Stimulated activated CD8-positive, alpha-beta memory T cell treated with anti-CD3 and anti-CD28 coated beads, Interleukin-4, amount 100 ng/mL, for 4 hours (primary cell): ENCODE data around the gene PRSS8.

ENCODE experiments used
- DNase-seq, 2 donors: peaks; one replicate each; pipeline ENCODE4 v3.0.0-alpha.2; 2020; ENCODE audit warnings: low read depth in 2 of 2, low spot score in 1 of 2

The PRSS8 gene

DNA sequence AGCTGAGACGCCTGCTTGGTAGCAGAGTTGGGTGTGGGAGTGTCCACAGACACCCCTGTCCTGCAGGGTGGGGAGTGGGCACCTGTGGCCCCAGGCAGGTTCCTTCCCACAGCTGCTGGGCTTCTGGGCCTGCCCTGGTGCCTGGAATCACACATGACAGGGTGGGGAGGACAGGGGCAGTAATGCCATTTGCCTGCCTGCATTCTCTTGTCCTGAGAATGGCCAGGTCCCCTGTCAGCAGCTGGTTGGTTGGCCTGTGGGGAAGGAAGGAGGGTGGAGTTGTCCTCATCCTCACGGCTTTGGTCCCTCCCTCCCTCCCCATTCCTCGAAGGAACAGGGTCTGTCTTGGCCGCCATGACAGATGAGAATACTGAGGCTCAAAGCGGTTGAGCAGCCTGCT is 52.0 kb downstream of the PRSS8 start:
- DNase-seq = no peak

DNA sequence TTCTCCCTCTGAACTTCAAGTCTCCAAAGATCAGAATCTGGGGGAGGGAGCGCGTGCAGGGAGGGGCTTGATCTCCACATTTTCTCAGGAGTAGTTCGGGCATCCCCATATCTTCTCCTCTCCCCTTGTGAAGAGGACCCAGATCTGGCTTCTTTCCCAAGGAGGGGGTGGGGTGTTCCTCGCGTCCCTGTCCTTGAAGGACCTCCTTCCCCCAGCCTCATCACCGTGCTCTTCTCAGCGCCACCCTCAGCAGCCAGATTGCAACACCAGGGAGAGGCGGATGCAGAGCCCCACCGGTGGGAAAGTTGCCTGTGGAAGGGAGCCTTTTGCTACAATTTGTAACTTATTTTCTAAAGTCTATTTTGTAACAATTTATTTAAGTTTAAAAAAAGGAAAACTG is 52.4 kb downstream of the PRSS8 start:
- DNase-seq = no peak

DNA sequence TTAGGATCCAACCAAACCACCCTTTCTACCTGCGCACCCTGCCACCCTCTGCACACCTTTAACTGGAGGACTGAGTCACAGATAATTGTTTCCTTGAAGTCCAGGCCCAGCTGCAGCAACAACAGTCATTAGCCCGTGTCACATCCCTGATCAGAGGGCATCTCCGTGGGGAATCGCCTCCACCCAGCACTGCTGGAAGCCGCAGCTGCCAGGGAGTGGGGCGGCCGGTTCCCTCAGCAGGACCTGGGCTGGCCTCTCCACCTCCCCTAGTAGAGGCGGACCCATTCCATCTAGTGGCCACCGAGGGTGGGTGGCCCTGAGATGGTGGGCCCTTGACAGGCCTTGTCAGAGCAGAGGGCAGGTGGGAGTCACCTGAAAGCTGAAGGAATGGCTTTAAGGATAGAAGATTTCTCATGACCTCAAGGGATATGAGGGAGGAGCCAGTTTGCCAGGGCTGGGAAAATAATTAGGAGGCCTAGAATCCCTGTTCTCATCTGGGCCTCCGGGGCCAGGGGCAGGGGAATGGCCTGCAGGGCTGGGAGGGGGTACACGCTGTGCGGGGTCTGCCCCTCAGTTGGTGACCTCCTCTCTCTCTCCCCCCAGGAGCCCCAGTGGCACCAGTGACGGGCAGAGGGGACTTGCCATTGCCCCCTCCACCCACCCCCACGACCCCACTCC is 53.0 kb downstream of the PRSS8 start:
- no peak for DNase-seq
